Measurements from ENCODE around the gene CXADR.

The CXADR gene

DNA sequence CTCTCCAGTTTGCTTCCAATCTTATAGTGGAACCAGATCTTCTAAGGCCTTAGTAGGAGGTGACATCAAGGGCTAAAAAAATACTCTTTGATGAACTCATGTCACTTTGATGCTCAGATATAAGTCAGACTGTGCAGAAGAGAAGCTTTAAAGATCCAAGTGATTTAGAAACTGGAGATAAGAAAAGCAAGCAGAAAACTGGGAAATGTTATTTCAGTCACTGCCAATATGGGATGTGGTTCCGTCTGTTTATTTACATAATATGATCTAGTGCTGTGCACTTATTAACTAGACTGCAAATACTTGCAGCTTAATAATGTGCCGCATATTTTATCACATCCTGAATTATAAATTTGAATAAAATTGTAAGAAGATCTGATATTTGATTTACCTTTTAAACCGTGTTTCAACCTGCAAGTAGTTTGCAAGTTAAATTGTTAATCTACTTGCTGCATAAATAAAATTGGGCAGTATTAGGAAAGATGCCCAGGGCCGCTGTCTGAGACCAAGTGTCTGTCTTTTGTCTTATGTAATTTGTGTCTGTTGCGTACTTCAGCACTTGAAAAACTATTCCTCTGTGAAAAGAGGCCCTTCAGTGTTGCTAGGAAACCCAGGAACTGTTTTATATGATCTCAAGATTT lies 29.6 kb downstream of the CXADR start:
- peak; percentile 26 for DNase-seq

DNA sequence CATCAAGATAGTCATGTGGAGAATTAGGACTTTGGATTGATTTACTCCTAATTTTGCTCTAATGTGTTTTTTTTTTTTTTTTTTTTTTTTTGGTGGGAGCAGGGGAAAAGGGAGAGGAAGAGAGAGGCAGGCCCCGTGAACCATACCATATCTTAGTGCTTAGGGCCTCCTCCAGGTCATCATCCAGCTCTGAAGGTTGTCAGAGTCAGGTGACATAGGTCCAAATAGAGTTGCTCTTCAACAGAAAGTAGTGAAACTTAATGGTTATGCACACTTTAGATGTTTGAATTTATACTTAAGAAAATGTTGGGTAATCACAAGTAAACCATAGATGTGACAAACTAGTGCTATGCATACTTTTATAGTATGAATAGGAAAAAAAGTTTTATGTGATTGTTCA lies 32.2 kb downstream of the CXADR start:
- DNase-seq = no peak

DNA sequence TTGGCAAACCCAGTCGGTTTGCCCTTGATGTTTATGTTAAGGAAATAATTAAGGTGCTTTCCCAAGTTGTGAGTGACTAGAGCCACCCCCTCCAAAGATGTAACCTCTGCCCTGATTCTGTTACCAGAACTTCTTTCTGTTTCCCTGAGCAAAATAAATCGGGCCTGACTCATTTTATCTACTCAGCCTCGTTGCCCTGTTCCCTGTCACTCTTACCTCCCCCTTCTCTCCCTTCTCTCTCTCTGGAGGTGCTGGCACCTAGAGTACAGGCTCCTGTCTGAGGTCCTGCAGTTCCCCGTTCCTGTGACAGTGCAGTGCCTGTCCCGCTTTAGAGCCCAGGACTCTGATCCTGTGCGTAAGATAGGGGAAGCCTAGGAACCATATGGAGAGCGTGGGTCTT lies 35.4 kb downstream of the CXADR start:
- DNase-seq = no peak

DNA sequence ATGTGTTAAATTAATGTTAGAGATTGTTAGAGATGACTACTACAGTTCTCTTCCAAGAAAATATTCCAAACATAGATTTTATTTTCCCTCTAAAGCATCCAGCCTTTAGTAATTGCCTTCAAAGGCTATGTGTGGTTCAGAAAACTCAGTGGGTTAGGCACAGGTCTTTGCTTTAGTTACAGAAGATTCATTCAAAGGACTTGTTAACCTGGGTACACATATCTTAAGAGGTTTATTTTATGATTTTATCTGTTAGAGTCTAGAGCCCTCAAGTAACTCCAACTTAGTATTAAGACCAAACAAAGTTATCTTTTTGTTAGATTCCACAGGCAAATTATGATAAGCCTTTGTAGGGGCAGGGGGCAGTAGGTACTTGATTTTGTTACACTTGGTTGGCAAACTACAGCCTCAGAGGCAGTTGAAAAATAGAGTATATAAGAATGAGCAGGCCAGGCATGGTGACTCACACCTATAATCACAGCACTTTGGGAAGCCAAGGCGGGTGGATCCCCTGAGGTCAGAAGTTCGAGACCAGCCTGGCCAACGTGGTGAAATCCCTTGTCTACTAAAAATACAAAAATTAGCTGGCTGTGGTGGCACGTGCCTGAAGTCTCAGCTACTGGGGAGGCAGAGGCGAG lies 37.9 kb downstream of the CXADR start:
- no peak for DNase-seq

DNA sequence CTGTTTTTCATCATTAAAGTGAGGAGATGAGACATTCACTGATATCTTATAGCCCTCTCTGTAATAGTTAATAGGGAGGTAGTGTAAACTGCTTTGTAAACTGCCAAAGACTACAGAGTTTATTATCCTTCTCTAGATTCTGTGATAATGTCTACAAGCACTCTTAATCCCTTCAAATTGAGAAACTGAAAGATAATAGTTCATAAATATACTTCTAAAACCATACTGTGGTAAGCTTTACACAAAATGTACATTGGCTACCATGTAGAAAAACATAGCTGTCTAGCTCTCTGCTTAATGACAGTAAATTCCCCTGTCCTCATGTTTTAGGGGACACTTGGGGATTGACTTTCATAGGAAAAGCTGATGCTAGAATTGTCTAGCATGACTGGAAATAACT lies 39.6 kb downstream of the CXADR start:
- DNase-seq = no peak

DNA sequence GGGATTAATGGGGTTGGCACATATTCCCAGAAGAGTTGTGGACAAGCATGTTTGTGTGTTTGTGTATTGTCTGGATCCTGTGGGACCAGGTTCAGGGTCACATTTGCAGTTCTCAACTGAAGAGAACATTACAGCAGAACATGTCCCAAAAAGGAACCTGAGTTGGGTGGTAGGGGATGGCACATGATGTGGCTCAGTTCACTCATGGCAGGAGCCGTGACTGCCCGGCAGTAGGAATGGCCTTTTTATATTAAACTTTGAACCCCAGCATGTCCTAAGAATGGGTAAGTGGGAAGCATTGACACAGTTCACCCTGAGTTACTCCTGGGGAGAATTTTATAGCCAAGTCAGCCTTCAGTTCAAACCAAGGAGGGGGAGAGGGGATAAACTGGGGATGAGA lies 41.3 kb downstream of the CXADR start:
- DNase-seq = no peak

DNA sequence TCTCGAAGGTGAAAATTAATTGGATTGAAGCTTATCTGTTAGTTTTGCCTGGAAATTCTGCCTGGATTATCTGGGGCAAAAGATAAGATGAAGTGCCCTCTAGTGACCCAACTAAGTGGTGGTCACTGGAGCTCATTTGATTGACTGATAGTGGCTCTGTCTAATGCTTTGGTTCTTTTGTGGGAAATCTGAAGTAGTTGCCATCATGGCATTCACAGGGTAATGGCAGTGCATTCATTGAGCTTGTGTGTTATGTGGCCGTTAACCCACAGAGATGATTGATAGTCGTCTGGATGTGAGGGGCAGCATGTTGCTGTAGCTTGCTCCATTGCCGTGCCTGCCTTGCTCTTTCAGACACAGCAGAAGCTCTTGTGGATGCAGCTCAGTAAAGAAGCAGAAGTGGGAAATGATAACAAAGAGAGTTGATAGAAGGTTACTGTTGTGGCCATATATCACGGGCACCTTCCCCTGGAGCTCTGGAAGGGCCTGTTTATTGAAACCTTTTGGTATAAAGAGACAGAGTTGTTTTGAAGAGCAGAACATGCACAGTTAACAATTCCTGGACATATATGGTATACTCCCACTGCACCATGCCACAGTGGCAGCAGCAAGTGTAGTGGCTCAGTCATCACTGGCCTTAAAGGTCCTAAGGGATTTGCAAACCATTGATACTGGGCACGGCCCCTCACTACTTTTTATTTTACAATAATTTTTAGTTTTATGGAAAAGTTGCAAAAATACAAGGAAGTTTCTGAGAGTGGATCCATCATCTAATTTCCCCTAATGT lies 42.0 kb downstream of the CXADR start:
- DNase-seq = peak; percentile 53

DNA sequence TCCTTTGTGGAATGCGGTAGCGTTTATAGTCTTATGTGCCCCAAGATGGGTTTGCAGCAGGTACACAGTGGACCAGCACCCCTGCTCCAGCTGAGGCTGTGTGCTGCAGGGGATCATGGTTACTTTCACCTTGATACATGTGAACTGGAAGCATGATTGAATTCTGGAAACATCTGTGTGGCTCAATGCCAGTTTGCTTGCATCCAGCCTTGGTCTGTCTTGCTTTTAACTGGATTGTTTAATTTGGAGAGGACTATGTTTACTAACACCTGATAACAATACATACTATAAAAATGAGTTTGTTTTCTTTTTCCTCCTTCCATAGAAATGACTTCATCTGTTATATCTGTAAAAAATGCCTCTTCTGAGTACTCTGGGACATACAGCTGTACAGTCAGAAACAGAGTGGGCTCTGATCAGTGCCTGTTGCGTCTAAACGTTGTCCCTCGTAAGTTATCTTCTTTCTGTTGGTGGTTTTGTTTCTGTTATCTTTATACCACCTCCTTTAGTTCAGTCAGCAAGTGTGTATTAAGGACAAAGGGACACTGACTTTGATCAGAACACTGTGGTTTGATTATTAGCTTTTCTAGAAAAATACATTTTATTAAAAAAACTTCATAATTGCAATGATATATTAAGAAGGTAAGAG lies 47.7 kb downstream of the CXADR start:
- DNase-seq = no peak

DNA sequence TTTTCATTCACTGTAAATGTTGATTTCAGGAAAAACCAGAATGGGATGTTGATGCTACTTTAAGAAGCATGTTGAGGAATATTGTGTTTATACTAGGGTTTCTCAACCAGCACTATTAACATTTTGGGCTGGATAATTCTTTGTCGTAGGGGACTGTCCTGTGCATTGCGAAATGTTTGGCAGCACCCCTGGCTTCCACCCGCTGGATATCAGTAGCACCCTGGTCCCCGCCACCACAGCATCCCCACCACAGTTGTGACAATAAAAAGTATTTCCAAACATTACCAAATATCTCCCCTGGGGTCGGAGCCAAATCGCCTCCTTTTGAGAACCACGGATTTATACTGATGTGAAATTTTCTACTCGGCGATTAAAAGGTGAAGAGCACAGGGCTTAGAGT lies 57.9 kb downstream of the CXADR start:
- DNase-seq = no peak

DNA sequence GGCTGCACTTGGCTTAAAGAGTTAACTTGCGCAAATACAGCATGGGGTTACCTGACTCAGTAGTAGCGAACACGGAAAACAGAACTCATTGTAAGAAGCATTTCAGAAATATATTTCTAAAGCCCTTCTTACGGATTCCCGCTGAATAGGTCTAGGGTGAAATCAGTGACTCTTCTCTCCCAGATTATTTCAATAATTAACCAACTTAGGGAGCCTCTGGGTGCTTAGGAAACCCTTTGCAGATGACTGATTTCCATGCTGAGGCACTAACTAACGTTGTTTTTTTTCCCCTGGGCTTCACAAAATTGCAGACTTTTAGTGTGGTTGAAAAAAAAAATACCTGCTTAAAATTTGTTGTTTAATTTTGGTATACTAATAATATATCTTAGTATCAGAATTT lies 59.6 kb downstream of the CXADR start:
- DNase-seq = no peak

DNA sequence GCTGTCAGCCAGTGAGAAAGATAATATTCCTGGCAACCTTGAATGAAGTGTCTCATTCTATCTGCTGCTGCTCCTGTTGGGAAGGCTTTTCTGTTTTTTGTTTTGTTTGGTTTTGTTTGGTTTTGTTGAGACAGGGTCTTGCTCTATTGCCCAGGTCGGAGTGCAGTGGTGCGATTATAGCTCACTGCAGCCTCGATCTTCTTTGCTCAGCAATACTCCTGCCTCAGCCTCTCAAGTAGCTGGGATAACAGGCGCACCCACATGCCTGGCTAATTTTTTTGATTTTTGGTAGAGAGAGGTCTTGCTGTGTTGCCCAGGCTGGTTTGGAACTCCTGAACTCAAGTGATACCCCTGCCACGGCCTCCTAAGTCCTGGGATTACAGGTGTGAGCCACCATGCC lies 62.2 kb downstream of the CXADR start:
- DNase-seq = no peak

DNA sequence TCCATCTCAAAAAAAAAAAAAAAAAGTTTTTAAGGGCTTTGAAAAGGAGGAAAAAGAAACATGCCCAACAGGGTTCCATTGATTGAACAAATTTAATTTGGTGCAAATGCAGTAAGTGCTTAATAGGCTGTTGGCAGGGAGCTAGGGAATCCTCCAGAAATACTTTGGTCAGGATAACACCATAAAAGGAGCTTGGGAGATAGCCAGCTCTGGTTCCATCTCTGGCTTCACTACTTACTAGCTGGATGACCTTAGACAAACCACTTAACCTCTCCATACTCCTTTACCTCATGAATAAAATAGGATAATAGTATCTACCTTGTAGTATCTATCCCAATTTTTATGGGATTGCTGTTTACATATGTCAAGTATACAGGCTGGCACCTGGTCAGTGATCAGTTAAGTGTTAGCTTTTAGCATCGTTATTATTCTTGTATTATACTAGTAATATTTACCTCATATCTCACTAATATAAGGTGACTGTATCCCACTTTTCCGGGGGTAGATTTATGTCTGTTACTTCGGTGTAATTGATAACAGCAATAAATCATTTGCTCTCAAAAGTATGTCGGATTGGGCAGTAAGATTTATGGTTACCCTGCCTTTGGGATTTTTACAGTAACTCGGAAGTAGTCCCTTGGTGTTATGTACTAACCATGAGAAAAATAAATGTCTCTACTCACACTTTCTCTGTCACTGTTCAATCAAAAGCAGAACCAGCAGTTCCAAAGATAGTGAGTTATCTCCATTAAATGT lies 63.4 kb downstream of the CXADR start:
- no peak for DNase-seq

DNA sequence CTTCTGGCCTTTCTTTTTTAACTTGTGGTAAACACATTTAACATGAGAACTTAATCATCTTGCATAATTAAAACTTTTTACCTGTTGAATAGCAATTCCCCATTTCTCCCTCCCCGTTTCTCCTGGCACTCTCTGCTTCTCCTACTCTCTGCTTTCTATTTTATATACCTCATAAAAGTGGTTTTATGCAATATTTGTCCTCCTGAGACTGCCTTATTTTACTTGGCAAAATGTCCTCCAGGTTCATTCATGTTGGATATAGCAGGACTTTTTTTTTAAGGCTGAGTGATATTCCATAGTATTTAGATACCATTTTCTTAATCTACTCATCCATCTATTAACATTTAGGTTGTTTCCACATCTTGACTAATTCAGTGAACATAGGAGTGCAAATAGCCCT lies 64.9 kb downstream of the CXADR start:
- DNase-seq = no peak

DNA sequence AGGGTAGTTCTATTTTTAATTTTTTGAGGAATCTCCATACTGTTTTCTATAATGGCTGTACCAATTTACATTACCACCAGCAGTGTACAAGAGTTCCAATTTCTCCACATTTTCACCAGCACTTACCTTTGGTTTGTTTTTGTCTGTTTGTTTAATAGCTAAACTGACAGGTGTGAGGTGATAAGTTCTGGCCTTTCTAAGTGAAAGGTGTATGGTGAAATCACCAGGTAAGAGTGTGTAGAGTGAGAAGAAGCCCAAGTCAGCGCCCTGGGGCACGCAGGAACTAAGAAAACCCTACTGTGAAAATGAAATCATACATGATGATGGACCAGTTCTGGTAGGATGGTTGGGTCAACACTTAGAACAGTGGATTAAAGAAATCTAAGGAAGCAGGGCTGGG lies 65.3 kb downstream of the CXADR start:
- no peak for DNase-seq

DNA sequence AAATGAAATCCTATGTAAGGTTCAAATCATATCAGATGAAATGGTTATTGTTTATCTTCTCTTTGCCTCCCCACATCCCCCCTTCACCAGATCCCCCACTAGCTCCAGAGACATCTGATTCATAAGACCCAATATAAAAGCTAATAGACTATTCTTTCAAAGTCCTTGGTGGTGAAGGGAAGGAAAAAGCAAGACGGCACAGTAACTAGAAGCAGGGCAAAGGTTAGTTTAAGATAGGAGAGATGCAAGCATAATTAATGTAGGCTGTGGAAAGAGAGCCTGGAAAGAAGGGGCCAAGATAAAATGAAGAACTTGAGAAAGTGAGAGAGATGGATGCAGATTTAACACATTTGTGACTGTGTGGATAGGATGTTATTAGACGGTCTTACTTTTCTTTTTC lies 66.0 kb downstream of the CXADR start:
- no peak for DNase-seq

DNA sequence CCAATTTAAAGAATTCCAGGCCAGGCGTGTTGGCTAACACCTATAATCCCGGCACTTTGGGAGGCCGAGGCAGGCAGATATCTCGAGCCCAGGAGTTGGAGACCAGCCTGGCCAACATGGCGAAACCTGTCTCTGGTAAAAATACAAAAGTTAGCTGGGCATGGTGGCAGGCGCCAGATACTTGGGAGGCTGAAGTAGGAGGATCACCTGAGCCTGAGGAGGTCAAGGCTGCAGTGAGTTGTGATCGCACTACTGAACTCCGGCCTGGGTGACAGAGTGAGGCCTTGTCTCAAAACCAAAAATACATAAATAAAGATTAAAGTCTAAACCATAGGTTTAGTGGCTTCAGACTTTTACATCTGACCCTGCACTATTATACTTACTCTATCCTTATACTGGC lies 67.5 kb downstream of the CXADR start:
- no peak for DNase-seq

DNA sequence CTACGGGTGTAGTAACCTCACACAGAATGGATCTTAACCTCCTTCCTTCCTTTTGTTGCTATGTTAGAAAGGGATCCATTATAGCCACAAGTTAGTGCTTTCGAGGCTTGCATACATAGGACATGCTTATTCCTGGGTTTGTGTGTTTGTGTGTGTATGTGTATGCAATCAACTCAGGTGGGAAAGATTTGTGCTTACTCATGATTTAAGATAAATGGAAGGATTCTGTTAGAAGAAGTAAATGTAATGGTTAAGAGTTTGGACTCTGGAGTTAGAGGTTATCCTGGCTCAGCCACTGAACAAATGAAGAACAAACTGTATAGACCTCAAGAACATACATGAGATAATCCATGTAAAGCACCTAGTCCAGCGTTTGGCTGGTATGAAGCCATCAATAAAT lies 71.1 kb downstream of the CXADR start:
- no peak for DNase-seq

DNA sequence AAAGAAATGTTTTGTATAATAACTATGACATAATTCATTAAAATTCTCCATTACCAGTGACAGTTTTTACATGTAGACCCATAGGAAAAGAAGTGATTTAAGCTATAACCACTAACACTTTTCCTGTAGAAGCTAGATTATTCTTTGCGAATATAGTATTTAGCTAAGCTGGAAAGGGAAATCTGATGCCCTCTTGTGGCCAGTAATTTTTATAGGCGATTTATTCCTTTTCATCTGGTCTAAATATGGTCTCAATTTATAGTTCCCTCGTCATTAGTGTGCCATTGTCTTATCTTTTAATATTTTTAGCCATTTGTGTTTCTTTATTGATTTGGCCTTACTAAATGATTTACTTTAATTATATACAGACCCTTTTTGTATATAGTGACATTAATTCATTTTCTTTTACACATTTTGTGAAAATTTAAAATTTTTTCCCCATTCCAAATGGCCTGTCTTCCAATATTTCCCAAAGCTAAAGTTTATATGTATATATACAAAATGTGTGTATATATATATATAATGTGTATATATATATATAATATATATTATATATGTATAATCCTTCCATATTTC lies 73.1 kb downstream of the CXADR start:
- DNase-seq = peak; percentile 58

DNA sequence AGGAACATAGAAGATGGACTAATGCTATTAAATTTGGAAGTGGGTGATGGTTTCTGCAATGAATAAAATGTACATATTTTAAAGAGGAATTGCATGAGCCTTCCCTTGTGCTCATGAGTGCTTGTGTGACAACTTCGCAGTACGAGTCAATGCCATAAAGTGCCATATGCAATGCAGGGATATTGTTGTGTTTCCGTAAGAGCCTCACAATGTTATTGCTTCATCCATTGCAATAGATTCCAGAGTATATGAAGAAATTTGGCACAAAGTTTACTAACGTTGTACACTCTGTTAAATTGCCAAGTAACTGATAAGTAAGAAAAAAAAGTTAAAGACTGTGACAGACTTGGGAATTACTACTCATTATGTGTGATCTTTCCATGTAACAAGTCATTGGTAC lies 77.6 kb downstream of the CXADR start:
- no peak for DNase-seq

DNA sequence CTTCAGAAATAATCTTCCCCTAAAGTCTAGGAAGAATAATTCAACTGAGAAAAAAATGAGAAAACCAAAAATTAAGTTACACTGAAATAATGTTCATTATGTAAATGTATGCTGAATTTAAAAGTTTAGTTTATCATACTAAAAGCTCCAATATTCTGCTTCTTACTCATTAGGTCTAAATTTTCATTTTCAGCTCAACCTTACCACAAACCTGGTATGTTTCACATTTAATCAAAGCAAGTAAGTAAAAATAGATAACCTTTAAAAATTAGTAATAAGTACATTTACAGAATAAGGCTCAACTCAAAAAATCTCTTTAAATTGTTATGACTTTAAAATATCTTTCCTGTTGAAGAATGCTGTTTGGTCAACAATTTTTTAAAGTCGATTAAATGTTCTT lies 84.8 kb downstream of the CXADR start:
- no peak for DNase-seq

DNA sequence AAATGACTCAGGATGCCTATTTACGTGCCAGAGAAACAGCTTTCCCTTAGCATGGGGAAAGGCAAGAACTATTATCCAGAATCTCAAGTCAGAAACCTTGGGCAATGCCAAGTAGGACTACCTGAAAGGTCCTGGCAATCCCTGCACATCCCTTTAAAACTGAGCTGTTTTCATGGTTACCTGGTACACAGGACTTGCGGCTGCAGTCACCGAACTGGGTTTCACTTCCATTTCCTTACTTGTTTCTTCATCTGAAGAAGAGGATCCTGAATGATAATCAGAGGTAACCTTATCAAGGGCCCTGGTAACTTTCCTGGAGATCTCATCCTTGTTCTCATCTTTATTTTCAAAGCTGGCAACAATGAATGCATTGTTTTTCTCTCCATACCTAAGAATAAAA lies 85.6 kb downstream of the CXADR start:
- no peak for DNase-seq

DNA sequence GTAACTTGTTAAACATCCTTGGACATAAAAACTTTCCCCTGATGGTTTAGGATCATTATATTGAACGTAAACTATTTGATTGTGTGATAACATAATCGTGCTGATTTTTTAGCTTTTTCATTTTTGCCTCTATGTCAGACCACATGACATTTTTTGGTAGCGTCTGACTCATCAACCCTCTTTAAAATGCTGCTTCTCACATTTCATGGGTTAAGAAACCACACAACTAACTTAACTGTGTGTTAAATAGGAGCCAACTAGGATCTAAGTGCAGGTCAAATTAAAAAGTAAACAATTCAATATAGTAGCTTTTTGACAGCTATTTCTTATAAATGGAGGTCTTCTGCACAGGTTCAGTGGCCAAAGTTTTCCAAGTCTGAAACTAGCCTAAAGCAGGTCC lies 90.0 kb downstream of the CXADR start:
- no peak for DNase-seq

DNA sequence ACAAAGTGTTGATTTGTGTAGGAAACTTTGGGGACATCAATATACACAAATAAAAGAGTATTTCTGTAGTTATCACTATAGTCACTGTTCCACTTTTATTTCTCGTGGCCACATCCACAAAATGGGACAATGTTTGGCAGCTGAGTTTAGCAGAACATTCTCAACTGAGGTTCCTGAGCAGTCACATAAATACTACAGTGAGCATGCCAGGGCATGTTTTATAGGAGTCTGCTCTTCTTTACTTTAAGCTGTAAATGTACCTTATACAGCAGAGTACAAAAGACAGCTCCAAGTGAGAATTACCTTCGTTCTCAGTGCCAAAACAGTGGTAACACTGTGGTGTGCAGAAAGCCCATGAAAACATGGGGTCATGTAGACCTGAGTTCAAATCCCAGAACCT lies 94.8 kb downstream of the CXADR start:
- DNase-seq = no peak

Data from eye (tissue), 1 donor.